Stimulated activated CD4-positive, alpha-beta T cell treated with anti-CD3 and anti-CD28 coated beads, TNF-alpha, amount 100 ng/mL, for 1 hour (primary cell): ENCODE data around the gene USE1.

Experiments
- DNase-seq, 3 donors: peaks; one replicate each; pipeline ENCODE4 v3.0.0-alpha.2; 2020; ENCODE audit warnings: low read depth in 3 of 3, low spot score in 1 of 3

USE1 gene

GRCh38 chr19:17256130-17256529 is 41.0 kb downstream of the USE1 start:
- DNase-seq, result no peak

DNA sequence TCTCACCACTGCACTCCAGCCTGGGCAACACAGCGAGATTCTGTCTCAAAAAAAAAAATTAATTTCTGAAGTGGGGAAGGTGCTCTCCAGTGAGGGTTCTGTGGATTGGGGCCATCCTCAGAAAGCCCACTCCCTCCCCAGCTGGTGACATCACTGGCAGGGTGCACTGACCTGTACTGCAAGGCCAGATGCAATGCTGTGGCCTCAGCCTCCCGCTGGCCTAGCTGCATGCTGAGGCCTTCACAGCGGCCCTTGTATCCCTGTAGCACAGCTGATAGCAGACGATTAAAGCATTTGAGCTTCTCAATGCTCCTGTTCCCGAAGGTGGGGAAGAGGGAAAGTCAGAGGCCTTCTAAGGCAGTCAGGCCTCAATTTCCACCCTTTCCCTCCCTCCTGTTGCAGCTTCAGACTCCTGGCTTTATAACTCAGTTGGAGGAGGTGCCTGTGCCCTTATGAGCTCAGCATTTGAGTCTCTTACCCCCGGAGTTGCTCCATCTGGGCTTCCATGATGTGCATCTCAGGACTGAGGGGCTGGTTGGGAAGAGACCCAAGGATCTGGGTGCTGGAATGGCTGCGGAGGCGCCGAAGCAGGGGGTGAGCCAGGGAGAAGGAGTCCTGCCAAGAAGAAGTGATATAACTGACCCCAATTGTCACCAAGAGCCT is 44.1 kb downstream of the USE1 start:
- DNase-seq, result no peak

- DNase-seq, result no peak
These were observed 44.8 kb downstream of the USE1 start for GRCh38 chr19:17259934-17260333.

GRCh38 chr19:17260842-17261325 is 45.7 kb downstream of the USE1 start:
- peak; percentile 77 to 88 (median 81) for DNase-seq

DNA sequence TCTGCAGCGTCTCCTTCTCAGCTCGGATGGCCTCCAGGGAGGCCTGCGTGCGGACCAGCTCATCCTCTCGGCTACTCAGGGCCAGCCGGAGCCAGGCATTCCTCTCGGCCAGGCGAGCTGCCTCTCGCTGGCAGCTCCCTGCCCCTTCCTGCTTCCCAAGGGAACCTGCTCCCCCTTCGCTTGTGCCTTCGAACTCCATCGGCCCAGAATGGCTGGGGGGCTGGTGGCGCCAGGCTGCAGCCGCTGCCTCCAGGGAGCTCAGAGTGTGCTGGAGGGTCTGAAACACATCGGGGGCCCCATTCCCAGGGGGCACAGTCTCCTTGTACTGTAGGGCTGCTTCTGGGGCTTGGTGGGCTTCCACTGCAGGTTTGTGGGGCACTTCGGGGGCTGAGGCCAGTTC is 47.4 kb downstream of the USE1 start:
- DNase-seq, result no peak

- DNase-seq, result no peak
These were observed 48.8 kb downstream of the USE1 start for GRCh38 chr19:17263712-17264640.

- no peak for DNase-seq
These were observed 49.5 kb downstream of the USE1 start, which contains the start of gene USHBP1 for GRCh38 chr19:17264641-17264979. Gene USHBP1, minus strand, starts transcription at chr19:17264745. Its CDS starts 446 bp downstream, at chr19:17264299.

- no peak for DNase-seq
These were observed 50.9 kb downstream of the USE1 start for GRCh38 chr19:17266026-17266425.

- no peak for DNase-seq
These were observed 51.4 kb downstream of the USE1 start for GRCh38 chr19:17266589-17266974.

DNA sequence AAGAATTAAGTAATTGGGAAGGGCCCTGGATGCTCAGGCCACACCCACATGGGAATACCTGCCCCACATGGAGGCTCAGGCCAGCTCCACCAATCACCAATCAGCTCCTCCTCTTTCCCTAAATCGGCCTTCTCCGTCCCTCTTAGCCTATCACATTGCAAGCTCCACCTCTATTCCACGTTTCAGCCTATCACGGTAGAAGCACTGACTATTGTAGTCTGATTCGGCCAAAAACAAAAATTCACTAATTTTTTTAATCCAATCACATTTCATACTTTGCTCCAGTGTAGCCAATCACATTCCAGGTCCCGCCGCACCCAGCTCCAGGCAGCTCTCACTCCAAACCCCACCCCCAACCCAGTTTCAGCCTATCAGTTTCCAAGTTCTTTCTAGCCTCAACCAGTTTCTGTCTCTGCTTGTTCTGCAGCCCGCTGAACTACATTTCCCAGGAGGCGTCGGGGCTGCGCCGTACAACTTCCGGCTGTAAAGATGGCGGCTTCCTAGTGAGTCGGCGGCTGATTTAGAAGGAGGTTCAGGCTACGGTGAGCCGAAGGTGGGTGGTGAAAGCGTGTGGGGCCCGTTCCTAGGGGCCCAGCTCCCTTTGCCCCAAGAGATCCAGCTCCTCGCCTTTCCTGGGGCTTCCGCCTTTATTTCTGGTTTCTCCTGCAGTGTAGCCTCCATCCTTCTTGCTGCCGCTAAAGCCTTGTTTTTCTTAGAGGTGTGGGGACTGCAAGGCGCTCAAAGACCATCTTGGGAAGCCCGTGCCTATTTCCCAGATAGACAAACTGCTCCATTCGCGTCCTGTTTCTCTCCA is 52.0 kb downstream of the USE1 start, which contains the start of gene BABAM1:
TSS of gene BABAM1 (plus strand) at position 469 of the 814 bp plus-strand sequence. CDS start 1,364 bp downstream, outside the sequence.
- DNase-seq, result peak; percentile 76 to 90 (median 86)

DNA sequence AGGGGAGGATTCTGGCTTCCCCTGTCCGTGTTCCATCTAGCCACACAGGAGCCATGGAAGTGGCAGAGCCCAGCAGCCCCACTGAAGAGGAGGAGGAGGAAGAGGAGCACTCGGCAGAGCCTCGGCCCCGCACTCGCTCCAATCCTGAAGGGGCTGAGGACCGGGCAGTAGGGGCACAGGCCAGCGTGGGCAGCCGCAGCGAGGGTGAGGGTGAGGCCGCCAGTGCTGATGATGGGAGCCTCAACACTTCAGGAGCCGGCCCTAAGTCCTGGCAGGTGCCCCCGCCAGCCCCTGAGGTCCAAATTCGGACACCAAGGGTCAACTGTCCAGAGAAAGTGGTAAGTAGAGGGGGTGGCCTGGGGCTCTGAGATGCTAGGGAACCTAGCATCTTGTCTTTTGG is 53.6 kb downstream of the USE1 start:
- DNase-seq, result no peak
